K562 (cell line): ENCODE data around the gene RPL3. TPM values are rescaled to one million over a fixed set of nuclear protein-coding genes. Genes with fewer than 3 reads are reported as not detected.

Source experiments
- CCNT2 ChIP-seq: IDR thresholded peaks from 2 replicates; pipeline ENCODE4 v1.6.1; 2011; ENCODE audit warnings: borderline replicate concordance, low read depth, mild to moderate bottlenecking, moderate library complexity, mixed read lengths, low read length; ENCODE audit not compliant: insufficient read length; ENCODE audit errors: extremely low read depth
- CLOCK ChIP-seq: fragments of 250-450 bp; sonication (Bioruptor Pico); IDR thresholded peaks from 2 replicates; pipeline ENCODE4 v1.4.0; 2020; ENCODE audit warnings: mild to moderate bottlenecking, moderate library complexity, borderline replicate concordance
- DDX20 ChIP-seq: fragments of 450-650 bp; IDR thresholded peaks from 2 replicates; pipeline ENCODE4 v1.6.1; 2016; ENCODE audit warnings: missing genetic modification characterization, low read depth, mild to moderate bottlenecking, missing compliant biosample characterization, moderate library complexity
- FUS ChIP-seq: fragments of 200-400 bp; formaldehyde crosslinking; optimal IDR thresholded peaks from 2 replicates; pipeline ENCODE3; 2017; ENCODE audit warnings: low read depth, low read length
- HOXB6 ChIP-seq: fragments of 250-450 bp; sonication (Bioruptor Pico); IDR thresholded peaks from 2 replicates; pipeline ENCODE4 v1.5.1; 2022; ENCODE audit warnings: mild to moderate bottlenecking, borderline replicate concordance
- ILF3 ChIP-seq: fragments of 450-650 bp; IDR thresholded peaks from 2 replicates; pipeline ENCODE4 v1.6.1; 2018; ENCODE audit warnings: antibody characterized with exemption, mild to moderate bottlenecking, moderate library complexity, borderline replicate concordance
- MAFF ChIP-seq: IDR thresholded peaks from 2 replicates; pipeline ENCODE4 v1.6.1; 2012; ENCODE audit warnings: low read length, improper control_type of control experiment
- MEF2D ChIP-seq: conservative IDR thresholded peaks from 2 replicates; pipeline ENCODE4 v1.6.1; 2016; ENCODE audit warnings: low read depth, missing genetic modification characterization, missing compliant biosample characterization
- MTA2 ChIP-seq: fragments of 450-650 bp; IDR thresholded peaks from 2 replicates; pipeline ENCODE4 v1.6.1; 2016; ENCODE audit warnings: low read depth
- POLR2A ChIP-seq: fragments of 450-650 bp; conservative IDR thresholded peaks from 2 replicates; pipeline ENCODE4 v1.6.1; 2016
- PREB ChIP-seq: sonication (generic); formaldehyde crosslinking; IDR thresholded peaks from 2 replicates; pipeline ENCODE4 v1.8.1; 2023; ENCODE audit warnings: mild to moderate bottlenecking, missing genetic modification reagents
- PTBP1 ChIP-seq: fragments of 200-400 bp; formaldehyde crosslinking; IDR thresholded peaks from 2 replicates; pipeline ENCODE4 v1.6.1; 2017; ENCODE audit warnings: low read depth, low read length
- RFX1 ChIP-seq: fragments of 450-650 bp; IDR thresholded peaks from 2 replicates; pipeline ENCODE4 v1.6.1; 2016; ENCODE audit warnings: mild to moderate bottlenecking, moderate library complexity
- RHOXF2B ChIP-seq: fragments of 250-450 bp; sonication (Bioruptor Pico); conservative IDR thresholded peaks from 2 replicates; pipeline ENCODE4 v1.5.1; 2021
- RUNX1 ChIP-seq: sonication (generic); IDR thresholded peaks from 2 replicates; pipeline ENCODE4 v1.6.1; 2016; ENCODE audit warnings: antibody characterized with exemption, low read depth
- YBX1 ChIP-seq: fragments of 450-650 bp; IDR thresholded peaks from 2 replicates; pipeline ENCODE4 v1.7.1; 2016; ENCODE audit warnings: mild to moderate bottlenecking
- ZBTB1 ChIP-seq: sonication (generic); formaldehyde crosslinking; IDR thresholded peaks from 2 replicates; pipeline ENCODE4 v1.8.1; 2023; ENCODE audit warnings: missing genetic modification reagents, low read depth, mild to moderate bottlenecking, borderline replicate concordance
- ZNF212 ChIP-seq: fragments of 450-650 bp; formaldehyde crosslinking; IDR thresholded peaks from 2 replicates; pipeline ENCODE4 v1.4.0; 2020; ENCODE audit warnings: mild to moderate bottlenecking
- ZNF41 ChIP-seq: fragments of 250-450 bp; sonication (Bioruptor Pico); conservative IDR thresholded peaks from 2 replicates; pipeline ENCODE4 v1.4.0; 2020; ENCODE audit warnings: mild to moderate bottlenecking
- ZNF507 ChIP-seq: conservative IDR thresholded peaks from 2 replicates; pipeline ENCODE4 v1.6.1; 2017; ENCODE audit warnings: missing genetic modification characterization, missing compliant biosample characterization
- ZNF699 ChIP-seq: fragments of 250-450 bp; sonication (Bioruptor Pico); IDR thresholded peaks from 2 replicates; pipeline ENCODE4 v1.8.0; 2021; ENCODE audit warnings: mild to moderate bottlenecking, moderate library complexity; ENCODE audit not compliant: insufficient replicate concordance
- polyA plus RNA-seq, 8 experiments: library from polyadenylated mRNA; depleted of rRNA in 4 of 8; stranded (reverse) in 5 of 8; unstranded in 3 of 8; fragments of >200 nt; fragmentation: Nextera tagmentation in 2 of 8; fragmentation: Illumina TruSeq in 1 of 8; extraction: Ambion mirVana in 2 of 8; extraction: Trizol in 1 of 8; gene quantifications; 2 replicates each; pipeline versions ENCODE4 v1.2.1 to v1.2.3, GENCODE V29; 2011 to 2014; ENCODE audit warnings: inconsistent platforms in 1 of 8, missing spikeins in 1 of 8
- total RNA-seq, 7 experiments: library from RNA; depleted of rRNA in 6 of 7; stranded (reverse); fragments of >200 nt in 6 of 7; fragmentation: Illumina TruSeq in 2 of 7; extraction: Trizol in 2 of 7; gene quantifications; 2 replicates each; pipeline versions ENCODE4 v1.2.1 to v1.2.3, GENCODE V29; 2011 to 2021; ENCODE audit warnings: low replicate concordance in 1 of 7
- TF ChIP-seq, protein P1 (sequence below): fragments of 250-450 bp; sonication (Bioruptor Pico); IDR thresholded peaks from 2 replicates; pipeline ENCODE4 v1.6.1; 2021; ENCODE audit warnings: mild to moderate bottlenecking
- TF ChIP-seq, protein P2 (sequence below): fragments of 450-650 bp; formaldehyde crosslinking; IDR thresholded peaks from 2 replicates; pipeline ENCODE4 v1.4.0; 2020; ENCODE audit warnings: mild to moderate bottlenecking, moderate library complexity
- TF ChIP-seq, protein P3 (sequence below): fragments of 250-450 bp; sonication (Bioruptor Pico); IDR thresholded peaks from 2 replicates; pipeline ENCODE4 v1.9.0; 2021; ENCODE audit warnings: mild to moderate bottlenecking

Gene RPL3
- total and polyA plus RNA-seq, 9 of the 15 experiments (the other 6 are each of a cell fraction or from before 2014, with no cell fraction given), result 1,624 to 4,066 (median 2,565) TPM

DNA sequence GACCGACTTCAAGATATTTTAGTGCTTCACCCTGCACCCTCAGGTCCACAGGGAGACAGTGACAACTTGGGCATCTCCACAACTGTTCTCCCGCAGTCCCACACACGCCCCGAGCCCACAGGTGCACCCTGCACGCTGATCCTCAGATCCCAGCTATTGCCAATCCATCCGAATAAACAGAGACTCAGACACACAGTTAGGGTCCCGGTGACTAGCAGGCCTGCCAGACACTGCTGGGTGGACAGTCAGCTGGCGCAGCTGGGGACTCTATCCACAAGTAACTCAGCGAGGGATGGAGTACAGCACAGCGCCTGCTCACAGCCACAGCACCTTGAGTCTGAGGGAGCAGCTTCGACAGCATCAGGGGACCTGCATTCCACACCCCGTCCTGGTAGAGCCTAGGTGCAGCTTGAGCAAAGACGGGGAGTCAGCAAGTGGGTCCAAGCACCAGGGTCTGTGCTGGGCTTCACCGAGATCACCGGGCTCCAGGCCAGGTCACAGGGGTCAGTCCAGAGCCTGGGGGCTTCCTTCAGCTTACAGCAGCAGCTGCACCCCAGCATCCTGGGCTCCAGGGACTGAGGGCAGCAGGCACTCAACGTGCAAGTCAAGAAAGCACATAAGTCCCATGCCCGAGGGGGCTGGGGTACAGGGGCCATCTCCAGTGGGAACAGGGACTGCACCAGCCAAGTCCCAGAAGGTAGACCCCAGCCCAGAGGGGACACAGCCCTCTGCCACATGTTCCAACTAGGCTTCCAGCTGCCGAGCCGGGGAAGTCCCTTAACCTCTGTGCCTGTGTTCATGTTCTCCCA lies 7.6 kb downstream of the RPL3 start (continued):
- no peak for TF ChIP-seq RUNX1
- TF ChIP-seq RHOXF2B, result no peak
- peak; percentile 58; the same call in 1 of the 2 replicates for TF ChIP-seq ILF3
- no peak for TF ChIP-seq FUS
- TF ChIP-seq PREB, result no peak
- TF ChIP-seq ZNF41 (CRISPR knock-in tag), result no peak
- TF ChIP-seq YBX1, result no peak
- TF ChIP-seq, protein P1, sequence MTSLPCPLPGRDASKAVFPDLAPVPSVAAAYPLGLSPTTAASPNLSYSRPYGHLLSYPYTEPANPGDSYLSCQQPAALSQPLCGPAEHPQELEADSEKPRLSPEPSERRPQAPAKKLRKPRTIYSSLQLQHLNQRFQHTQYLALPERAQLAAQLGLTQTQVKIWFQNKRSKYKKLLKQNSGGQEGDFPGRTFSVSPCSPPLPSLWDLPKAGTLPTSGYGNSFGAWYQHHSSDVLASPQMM (CRISPR knock-in tag), result no peak
- no peak for TF ChIP-seq PTBP1
- no peak for TF ChIP-seq CCNT2
- no peak for TF ChIP-seq CLOCK
- TF ChIP-seq, protein P2, sequence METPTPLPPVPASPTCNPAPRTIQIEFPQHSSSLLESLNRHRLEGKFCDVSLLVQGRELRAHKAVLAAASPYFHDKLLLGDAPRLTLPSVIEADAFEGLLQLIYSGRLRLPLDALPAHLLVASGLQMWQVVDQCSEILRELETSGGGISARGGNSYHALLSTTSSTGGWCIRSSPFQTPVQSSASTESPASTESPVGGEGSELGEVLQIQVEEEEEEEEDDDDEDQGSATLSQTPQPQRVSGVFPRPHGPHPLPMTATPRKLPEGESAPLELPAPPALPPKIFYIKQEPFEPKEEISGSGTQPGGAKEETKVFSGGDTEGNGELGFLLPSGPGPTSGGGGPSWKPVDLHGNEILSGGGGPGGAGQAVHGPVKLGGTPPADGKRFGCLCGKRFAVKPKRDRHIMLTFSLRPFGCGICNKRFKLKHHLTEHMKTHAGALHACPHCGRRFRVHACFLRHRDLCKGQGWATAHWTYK, result no peak
- no peak for TF ChIP-seq MEF2D (tag)
- no peak for TF ChIP-seq MTA2
- TF ChIP-seq RFX1, result no peak
- peak; percentile 81 for TF ChIP-seq POLR2A
- no peak for TF ChIP-seq ZNF212 (CRISPR knock-in tag)
- TF ChIP-seq DDX20 (tag), result no peak
- TF ChIP-seq ZNF507, result no peak
- no peak for TF ChIP-seq ZBTB1
- no peak for TF ChIP-seq ZNF699 (CRISPR knock-in tag)
- no peak for TF ChIP-seq MAFF
- TF ChIP-seq HOXB6, result no peak
- TF ChIP-seq, protein P3, sequence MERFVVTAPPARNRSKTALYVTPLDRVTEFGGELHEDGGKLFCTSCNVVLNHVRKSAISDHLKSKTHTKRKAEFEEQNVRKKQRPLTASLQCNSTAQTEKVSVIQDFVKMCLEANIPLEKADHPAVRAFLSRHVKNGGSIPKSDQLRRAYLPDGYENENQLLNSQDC (CRISPR knock-in tag), result no peak
